CD4-positive, alpha-beta T cell treated with Interleukin-4 for 4 hours (primary cell): ENCODE results near the gene HDAC10.
A peak's percentile ranks its signal among the peaks of the same experiment; 100 is the strongest.
"Not testable (repeated sequence)": the region's sequence is repeated elsewhere in the genome, so short reads cannot be mapped to it uniquely, and the experiment has no call there.

Experiments used
- DNase-seq: peaks from one replicate; pipeline ENCODE4 v3.0.0-alpha.2; 2020

The HDAC10 gene

GRCh38 chr22:50284479-50284878, 33.4 kb upstream of the HDAC10 start:
- DNase-seq = no peak

DNA sequence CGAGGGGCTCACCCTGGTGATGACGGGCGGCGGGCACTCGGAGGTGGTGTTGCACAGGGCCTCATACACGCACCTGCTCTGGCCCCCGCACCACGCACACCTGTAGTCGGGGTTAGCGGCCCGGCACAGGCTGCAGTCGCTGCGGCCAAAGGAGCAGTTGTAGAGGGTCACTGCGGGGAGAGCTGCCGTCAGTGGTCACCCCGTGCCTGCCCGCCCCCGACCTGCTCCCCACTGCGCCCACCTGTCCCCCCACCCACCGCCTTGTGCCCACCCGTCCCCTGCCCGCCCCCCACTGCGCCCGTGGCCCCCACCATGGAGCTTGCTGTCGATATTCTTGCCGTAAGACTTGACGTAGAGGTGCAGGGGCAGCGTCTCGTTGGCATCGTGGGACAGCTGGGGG, 32.8 kb upstream of the HDAC10 start:
- no peak for DNase-seq

DNA sequence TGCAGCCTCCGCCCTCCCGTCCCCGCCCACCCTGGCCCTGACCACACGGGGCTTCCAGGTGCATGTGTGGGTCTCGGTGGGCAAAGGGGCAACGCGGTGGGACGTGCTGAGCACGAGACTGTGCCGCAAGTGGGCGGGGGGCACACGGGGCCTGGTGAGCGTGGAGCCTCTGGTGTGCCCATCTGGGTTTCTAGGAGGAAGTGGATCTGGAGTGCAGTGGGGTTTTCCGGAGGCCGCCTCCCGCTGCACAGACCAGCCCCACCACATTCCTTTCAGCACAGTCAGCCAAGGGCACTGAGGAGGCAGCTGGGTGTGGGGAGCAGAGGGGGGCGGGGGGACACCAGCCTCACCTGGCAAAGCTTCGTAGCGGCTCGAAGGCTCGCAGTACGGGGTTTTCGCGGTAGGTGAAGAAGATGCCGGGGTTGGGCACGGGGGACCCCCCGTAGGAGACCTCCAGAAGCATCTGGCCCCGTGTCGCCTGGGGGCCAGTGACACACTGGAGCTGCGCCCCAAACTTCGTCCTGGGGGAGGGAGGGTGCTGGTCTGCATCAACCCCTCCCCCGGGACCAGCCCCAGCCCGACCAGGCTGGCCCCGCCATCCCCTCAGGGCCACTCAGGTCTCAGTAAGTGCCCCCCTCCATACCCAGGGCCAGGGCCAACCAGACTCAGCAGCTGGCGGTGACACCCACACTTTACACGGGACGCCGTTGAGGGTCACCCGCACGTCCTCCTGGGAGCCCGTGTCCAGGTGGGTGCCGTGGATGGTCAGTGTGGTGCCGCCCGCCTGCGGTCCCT, 31.5 kb upstream of the HDAC10 start:
- DNase-seq = no peak

- no peak for DNase-seq
These were observed 30.9 kb upstream of the HDAC10 start for GRCh38 chr22:50281957-50282356.

DNA sequence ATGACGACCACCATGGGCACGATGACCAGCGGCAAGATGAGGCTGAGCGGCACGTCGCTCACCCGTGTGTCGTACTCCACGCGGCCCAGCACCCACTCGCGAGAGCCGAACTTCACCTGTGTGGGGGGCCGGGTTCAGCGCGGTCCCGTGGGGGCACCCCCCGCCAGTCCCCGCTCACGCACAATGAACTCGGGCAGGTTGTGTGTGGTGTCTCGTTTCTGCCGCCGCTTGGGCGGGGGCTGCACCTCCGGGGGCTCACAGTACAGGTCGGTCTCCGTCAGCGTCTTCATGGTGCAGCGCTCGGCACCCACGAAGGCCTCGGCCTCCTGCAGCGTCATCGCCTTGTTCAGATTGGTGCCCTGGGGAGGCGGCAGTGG, 30.3 kb upstream of the HDAC10 start:
- DNase-seq = no peak

DNA sequence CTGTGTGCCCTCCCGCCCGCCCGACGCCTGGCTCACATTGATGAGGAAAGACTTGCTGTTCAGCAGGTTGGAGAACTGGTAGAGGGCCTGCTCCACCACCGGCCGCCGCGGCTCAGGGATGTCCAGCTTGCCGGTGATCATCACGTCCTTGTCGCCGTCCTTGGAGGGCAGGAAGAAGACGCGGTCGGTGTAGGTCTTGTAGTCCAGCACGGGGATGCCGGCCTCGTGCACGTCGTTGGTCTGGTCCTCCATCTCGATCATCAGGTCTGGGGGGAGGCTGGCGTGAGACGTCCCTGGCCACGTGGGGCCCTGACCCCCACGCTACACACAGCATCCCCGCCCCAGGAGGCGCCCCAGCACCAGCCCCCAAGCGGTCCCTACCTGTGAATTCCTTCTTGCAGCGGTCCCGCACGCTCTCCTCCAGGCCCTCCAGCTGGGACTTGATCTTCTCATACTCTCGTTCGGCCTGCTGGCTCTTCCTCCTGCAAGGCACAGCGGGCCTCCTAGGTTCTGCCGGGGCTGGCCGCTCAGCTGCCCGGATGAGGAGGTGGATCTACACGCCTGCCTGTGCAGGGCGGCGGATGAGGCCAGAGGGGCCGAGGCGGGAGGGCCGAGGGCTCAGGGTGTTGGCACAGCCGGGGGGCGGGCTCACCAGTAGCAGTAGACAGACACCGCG, 29.8 kb upstream of the HDAC10 start:
- DNase-seq = no peak

DNA sequence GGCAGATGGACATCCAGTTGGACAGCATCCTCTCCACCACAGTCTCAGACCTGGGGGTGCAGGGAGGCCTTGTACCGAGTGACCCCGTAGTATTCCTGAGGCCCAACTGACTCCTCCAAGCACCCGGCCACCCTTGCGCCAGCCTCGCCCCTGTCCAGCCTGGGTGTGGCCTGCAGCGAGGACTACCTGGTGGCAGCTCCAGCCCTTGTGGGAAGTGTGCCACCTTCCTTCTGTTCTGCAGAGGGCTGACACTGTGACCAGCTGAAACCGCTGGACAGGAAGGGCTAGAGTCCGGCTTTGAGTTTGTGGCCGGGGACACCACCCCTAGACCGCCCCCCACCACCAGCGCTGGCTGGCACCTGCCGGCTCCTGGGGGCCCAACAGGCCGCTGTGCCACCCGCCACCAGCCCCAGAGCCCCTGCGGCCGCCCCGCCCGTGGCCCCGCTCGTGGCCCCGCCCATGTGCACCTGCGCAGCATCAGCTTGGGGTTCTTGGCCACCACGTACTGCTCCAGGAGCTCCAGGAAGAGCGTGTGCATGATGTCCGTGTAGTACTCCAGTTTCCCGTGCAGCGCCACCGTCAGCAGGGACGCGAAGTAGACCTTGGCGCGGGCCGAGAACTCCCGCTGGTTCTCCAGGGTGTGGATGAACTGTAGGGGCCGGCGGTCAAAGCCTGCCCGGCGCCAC, 29.1 kb upstream of the HDAC10 start:
- DNase-seq = no peak

DNA sequence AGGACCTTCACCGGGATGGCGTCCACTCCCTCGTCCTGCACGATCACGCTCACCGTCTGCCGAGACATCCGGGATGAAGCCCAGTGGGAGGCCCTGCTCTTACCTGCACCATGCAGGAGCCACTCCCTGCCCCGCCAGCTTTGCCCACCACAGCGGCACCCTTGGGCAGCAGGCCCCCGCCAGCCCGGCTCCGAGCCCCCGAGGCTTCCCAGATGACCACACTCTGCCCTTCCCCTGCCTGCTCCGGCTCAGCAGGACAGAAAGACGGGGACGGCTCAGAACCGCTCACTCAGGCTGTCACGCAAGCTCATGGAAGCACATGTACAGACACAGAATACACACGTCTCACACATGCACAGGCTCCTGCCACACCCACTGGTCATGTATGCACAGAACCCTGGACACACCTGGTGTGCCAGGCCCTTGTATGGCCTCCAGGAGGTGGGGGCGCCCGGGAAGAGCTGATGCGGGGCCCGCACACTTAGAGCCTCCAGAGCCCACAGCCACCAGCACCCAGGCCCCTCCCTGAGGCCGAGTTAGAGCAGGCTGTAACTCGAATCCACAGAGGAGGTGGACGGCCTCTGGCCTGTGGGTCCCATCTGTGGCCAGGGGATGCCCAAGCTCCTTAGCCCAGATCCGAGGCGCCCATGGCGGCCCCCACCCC, 28.0 kb upstream of the HDAC10 start:
- DNase-seq = no peak

DNA sequence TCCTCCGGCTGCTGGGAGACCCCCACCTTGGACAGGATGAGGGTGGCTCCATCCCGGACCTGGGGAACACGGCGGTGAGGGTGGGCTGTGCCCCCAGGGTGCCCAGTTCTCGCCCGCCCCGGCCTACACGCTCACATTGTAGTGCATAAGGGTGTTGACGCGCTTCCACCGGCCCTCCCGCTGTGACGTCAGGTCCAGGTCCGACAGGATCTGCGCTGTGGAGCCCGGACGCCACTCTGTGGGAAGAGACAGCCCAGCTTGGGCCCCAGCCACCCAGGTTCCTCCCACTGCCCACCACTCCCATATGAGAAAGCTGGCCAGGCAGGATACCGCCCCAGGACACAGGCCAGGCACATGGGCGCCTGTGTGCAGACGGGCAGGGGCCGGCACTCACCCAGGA, 27.4 kb upstream of the HDAC10 start:
- DNase-seq = no peak

DNA sequence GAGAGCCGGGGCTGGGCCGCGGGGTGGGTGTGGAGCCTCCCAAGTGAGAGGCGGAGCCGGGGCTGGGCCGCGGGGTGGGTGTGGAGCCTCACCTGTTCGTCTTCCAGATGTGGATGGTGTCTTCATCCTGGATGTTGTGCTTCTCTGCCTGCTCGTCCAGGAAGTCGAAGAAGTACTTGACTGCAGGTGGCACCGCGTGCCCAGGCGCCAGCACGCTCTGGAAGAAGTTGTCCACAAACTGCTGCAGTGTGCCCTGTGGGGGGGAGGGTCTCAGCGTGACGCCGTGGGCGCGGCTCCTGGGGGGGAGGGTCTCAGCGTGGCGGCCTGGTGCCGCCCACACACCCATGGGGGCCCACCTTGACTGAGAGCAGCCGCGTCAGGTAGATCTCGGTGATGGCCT, 26.7 kb upstream of the HDAC10 start:
- no peak for DNase-seq

DNA sequence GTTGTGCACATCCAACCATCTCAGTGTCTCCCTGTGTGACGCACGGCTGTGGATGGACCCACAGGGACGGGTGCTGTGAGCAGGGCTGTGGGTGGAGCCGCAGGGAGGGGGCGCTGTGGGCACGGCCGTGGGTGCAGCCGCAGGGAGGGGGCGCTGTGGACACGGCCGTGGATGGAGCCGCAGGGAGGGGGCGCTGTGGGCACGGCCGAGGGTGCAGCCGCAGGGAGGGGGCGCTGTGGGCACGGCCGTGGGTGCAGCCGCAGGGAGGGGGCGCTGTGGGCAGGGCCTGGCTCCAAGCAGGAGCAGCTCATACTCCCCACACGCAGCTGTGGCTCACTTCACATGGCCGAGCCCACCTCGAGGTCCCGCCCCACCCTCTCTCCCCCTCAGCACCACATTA, 25.1 kb upstream of the HDAC10 start:
- DNase-seq = peak; percentile 43

DNA sequence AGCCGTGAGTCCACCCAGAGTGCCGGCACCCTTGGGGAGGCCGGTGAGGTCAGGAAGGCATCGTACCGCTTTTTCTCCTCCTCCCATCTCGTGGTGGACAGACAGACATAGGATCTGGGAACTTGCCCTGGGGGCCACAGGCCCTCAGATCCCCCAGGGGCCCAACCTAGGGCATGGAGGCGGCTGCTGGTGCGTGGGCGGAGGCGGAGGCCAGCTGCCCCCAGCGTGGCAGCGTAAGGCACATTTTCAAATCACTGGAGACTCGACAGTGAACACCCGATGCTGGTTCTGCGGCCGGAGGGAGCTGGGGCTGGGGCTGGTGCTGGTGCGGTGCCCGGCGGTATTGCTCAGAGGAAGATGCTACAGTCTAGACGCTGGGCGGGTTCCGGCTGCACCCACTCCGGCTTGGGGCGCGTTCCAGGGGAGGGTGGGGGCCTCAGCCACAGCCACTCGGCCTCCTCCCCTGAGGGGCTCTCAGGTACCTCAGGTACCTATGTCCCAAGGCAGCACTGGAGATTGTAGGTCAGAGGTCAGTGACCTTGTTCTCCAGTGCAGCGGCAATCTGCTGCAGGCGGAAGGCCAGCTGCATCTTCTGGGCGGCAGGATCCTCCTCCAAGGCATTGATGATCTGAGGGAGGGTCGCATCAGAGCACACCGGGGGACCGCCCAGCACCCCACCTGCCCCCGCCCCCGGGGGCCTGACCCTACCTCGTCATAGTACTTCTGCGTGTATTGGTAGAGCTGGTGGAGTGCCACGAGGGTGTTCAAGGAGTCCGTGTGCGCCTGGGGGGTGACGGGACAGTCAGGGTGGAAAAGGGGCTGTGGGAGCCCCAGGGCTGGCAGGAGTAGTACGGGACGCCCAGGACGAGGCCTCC, 24.4 kb upstream of the HDAC10 start:
- no peak for DNase-seq

- no peak for DNase-seq
These were observed 23.7 kb upstream of the HDAC10 start for GRCh38 chr22:50274771-50275170.

DNA sequence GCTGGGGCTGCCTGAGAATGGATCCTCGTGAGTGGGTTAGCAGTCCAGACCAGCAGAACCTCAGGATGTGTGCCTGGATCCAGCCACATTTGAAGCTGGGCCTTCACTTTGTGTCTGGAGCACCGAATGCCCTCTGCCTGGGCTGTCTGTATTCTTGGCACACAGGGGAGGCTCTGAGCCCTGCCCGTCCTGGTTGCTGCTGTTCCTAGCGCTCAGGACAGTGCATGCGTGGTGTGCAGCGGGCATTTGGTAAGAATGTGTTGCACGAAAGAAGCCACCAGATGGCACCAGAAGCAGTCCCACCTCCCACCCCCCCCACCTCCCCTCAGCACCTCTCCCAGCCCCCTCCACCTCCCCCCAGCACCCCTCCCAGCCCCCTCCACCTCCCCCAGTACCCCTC, 23.2 kb upstream of the HDAC10 start:
- DNase-seq = peak; percentile 24

GRCh38 chr22:50273781-50274180, 22.7 kb upstream of the HDAC10 start:
- DNase-seq = not testable (repeated sequence)

DNA sequence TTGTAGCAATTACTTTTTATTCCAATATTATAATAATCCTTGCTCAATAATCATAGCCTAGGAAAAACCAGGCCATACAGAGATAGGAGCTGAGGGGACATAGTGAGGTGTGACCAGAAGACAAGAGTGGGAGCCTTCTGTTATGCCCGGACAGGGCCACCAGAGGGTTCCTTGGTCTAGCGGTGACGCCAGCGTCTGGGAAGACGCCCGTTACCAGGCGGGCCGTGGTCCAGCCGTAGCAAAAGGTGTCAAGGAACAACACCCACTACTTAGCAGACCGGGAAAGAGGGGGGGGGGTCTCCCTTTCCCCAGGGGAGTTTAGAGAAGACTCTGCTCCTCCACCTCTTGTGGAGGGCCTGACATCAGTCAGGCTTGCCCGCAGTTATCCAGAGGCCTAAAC, 22.3 kb upstream of the HDAC10 start:
- DNase-seq = not testable (repeated sequence)

GRCh38 chr22:50272044-50272802, 21.2 kb upstream of the HDAC10 start:
- no peak for DNase-seq

- peak; percentile 45 for DNase-seq
These were observed 20.5 kb upstream of the HDAC10 start for GRCh38 chr22:50271519-50271970.

- DNase-seq = peak; percentile 57
These were observed 19.8 kb upstream of the HDAC10 start for GRCh38 chr22:50270666-50271394.

- peak; percentile 71 for DNase-seq
These were observed 19.1 kb upstream of the HDAC10 start, which contains the start of gene MAPK11 for GRCh38 chr22:50269970-50270665. Gene MAPK11 (minus strand): TSS chr22:50270380. CDS start chr22:50270292, 88 bp downstream.
